Body of pancreas (tissue), 4 donors: ENCODE results near the gene CD244. TPM values are rescaled to one million over a fixed set of nuclear protein-coding genes. Genes with fewer than 3 reads are reported as not detected.

ENCODE experiments used
- ATAC-seq: fragments of 150-250 bp; one replicate; pipeline ENCODE4 v1.9.1; 2016
- DNase-seq, 4 donors: peaks; one replicate each; pipeline ENCODE4 v3.0.0-alpha.2; 2019
- H3K27ac ChIP-seq, 4 donors: fragments of 200-600 bp; sonication (generic); 1 replicate in 3 of 4; 2 replicates in 1 of 4; pipeline versions ENCODE4 v1.5.1 to v1.6.1; 2016 to 2019; ENCODE audit warnings: mild to moderate bottlenecking in 1 of 4, mixed read lengths in 1 of 4, moderate library complexity in 1 of 4
- H3K27me3 ChIP-seq, 2 donors: fragments of 200-600 bp; sonication (generic); one replicate each; pipeline ENCODE4 v1.6.0; 2016; ENCODE audit warnings: mild to moderate bottlenecking in 1 of 2
- H3K36me3 ChIP-seq, 2 donors: fragments of 200-600 bp; sonication (generic); replicated peaks in 1 of 2; 2 replicates each; pipeline ENCODE4 v1.5.1; 2016; ENCODE audit warnings: low read depth in 2 of 2; ENCODE audit not compliant: insufficient read depth in 1 of 2
- H3K4me1 ChIP-seq: fragments of 200-600 bp; sonication (generic); one replicate; pipeline ENCODE4 v1.6.0; 2016
- H3K4me3 ChIP-seq, 2 donors: fragments of 200-600 bp; sonication (generic); 1 replicate in 1 of 2; 2 replicates in 1 of 2; pipeline ENCODE4 v1.5.1; 2016 to 2019
- H3K9me3 ChIP-seq, 3 donors: fragments of 200-600 bp; sonication (generic); 1 replicate in 2 of 3; 2 replicates in 1 of 3; pipeline ENCODE4 v1.5.1; 2016
- POLR2A ChIP-seq, 3 donors: fragments of 450-650 bp; IDR thresholded peaks; one replicate each; pipeline ENCODE4 v1.6.1; 2016; ENCODE audit warnings: antibody characterized with exemption in 3 of 3, mild to moderate bottlenecking in 2 of 3
- WGBS, 2 donors: methylation state at CpG; one replicate each; pipeline ENCODE4 v1.1.5; 2017; 5-methylcytosine and 5-hydroxymethylcytosine counted together
- intact Hi-C: fragments of 100-400 bp; cut with DNase I; formaldehyde crosslinking; loops from one replicate; pipeline ENCODE4 v1.15.1; 2023
- total RNA-seq, 2 donors: library from RNA; depleted of rRNA; stranded (reverse); fragments of >200 nt; gene quantifications; one replicate each; pipeline ENCODE4 v1.1.0, GENCODE V29; 2016
- TF ChIP-seq, protein P1 (sequence below), 7 experiments: fragments of 450-650 bp in 4 of 7; fragments of 200-600 bp in 3 of 7; sonication (generic) in 3 of 7; IDR thresholded peaks; one replicate each; pipeline ENCODE4 v1.5.1; 2016 to 2019; ENCODE audit warnings: antibody characterized with exemption in 7 of 7

CD244 gene
- total RNA-seq, 2 donors from 2014 or later = 0.33 to 1.8 TPM

- Histone ChIP-seq H3K4me3 (no peak overlapping the region), H3K36me3 (no peaks in the 10 kb centered on the region), H3K27me3 (no peaks in the 10 kb centered on the region), H3K4me1 (no peaks in the 10 kb centered on the region), H3K27ac (no peak overlapping the region), H3K9me3 (no peaks in the 10 kb centered on the region)
- intact Hi-C loops = no loop called here
- no peak for DNase-seq
- TF ChIP-seq, protein P1, sequence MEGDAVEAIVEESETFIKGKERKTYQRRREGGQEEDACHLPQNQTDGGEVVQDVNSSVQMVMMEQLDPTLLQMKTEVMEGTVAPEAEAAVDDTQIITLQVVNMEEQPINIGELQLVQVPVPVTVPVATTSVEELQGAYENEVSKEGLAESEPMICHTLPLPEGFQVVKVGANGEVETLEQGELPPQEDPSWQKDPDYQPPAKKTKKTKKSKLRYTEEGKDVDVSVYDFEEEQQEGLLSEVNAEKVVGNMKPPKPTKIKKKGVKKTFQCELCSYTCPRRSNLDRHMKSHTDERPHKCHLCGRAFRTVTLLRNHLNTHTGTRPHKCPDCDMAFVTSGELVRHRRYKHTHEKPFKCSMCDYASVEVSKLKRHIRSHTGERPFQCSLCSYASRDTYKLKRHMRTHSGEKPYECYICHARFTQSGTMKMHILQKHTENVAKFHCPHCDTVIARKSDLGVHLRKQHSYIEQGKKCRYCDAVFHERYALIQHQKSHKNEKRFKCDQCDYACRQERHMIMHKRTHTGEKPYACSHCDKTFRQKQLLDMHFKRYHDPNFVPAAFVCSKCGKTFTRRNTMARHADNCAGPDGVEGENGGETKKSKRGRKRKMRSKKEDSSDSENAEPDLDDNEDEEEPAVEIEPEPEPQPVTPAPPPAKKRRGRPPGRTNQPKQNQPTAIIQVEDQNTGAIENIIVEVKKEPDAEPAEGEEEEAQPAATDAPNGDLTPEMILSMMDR (IDR thresholded peaks at IDR 0.05) = no peak
- no peak for ATAC-seq
- WGBS, 2 donors = 57 to 71% methylated on average over 8 to 9 of the region's 9 CpGs
Observed at GRCh38 chr1:160818207-160818937, 44.3 kb downstream of the CD244 start.

- intact Hi-C loops = no loop called here
- Histone ChIP-seq H3K4me3 (no peak overlapping the region), H3K4me1 (no peaks in the 10 kb centered on the region), H3K27me3 (no peaks in the 10 kb centered on the region), H3K9me3 (no peaks in the 10 kb centered on the region), H3K27ac (no peak overlapping the region), H3K36me3 (no peaks in the 10 kb centered on the region)
- 92 to 93% methylated on average over 8 of the region's 8 CpGs for WGBS, 2 donors
- no peak for ATAC-seq
- TF ChIP-seq POLR2A (IDR thresholded peaks at IDR 0.05) = no peak
- TF ChIP-seq, protein P1 (IDR thresholded peaks at IDR 0.05) = no peak
- no peak for DNase-seq
Observed at GRCh38 chr1:160814856-160815255, 47.8 kb downstream of the CD244 start.

DNA sequence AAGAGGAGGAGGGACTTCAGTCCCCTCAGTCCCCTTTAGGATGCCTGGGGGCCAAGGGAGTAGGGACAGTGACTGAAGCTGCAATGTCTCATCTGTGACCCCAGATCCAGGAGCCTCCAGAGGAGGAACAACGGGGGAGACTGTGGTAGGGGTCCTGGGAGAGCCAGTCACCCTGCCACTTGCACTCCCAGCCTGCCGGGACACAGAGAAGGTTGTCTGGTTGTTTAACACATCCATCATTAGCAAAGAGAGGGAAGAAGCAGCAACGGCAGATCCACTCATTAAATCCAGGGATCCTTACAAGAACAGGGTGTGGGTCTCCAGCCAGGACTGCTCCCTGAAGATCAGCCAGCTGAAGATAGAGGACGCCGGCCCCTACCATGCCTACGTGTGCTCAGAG lies 48.4 kb downstream of the CD244 start:
- no peaks in the 10 kb centered on the region for H3K9me3 ChIP-seq
- ATAC-seq (no peak), DNase-seq (no peak)
- H3K4me1 ChIP-seq = no peaks in the 10 kb centered on the region
- H3K27ac ChIP-seq = no peak overlapping the region
- no peak for TF ChIP-seq POLR2A (IDR thresholded peaks at IDR 0.05)
- TF ChIP-seq, protein P1 (IDR thresholded peaks at IDR 0.05) = no peak
- no peaks in the 10 kb centered on the region for H3K27me3 ChIP-seq
- intact Hi-C loops = no loop called here
- H3K4me3 ChIP-seq = no peak overlapping the region
- WGBS, 2 donors = 75 to 82% methylated on average over 5 to 6 of the region's 6 CpGs
- no peaks in the 10 kb centered on the region for H3K36me3 ChIP-seq

- TF ChIP-seq POLR2A (IDR thresholded peaks at IDR 0.05) = no peak
- TF ChIP-seq, protein P1 (IDR thresholded peaks at IDR 0.05) = no peak
- no peak for DNase-seq
- Histone ChIP-seq H3K9me3 (no peaks in the 10 kb centered on the region), H3K27me3 (no peaks in the 10 kb centered on the region), H3K4me3 (no peak overlapping the region), H3K27ac (no peak overlapping the region), H3K36me3 (no peaks in the 10 kb centered on the region), H3K4me1 (no peaks in the 10 kb centered on the region)
- 67 to 69% methylated on average over 7 of the region's 7 CpGs for WGBS, 2 donors
- no peak for ATAC-seq
- intact Hi-C loops = no loop called here
Observed at GRCh38 chr1:160813215-160813614, 49.5 kb downstream of the CD244 start.

GRCh38 chr1:160811147-160811546 lies 51.5 kb downstream of the CD244 start:
- no peaks in the 10 kb centered on the region for H3K27me3 ChIP-seq
- no peaks in the 10 kb centered on the region for H3K9me3 ChIP-seq
- no peaks in the 10 kb centered on the region for H3K36me3 ChIP-seq
- no peaks in the 10 kb centered on the region for H3K4me1 ChIP-seq
- intact Hi-C loops = no loop called here
- DNase-seq = no peak
- TF ChIP-seq POLR2A (IDR thresholded peaks at IDR 0.05) = no peak
- TF ChIP-seq, protein P1 (IDR thresholded peaks at IDR 0.05) = no peak
- no peak overlapping the region for H3K27ac ChIP-seq
- whole genome bisulfite sequencing, 2 donors = 78 to 79% methylated on average over 2 of the region's 2 CpGs
- no peak overlapping the region for H3K4me3 ChIP-seq
- ATAC-seq = no peak
